Measurements from ENCODE around the gene LMO2. TPM values are rescaled to one million over a fixed set of nuclear protein-coding genes. Genes with fewer than 3 reads are reported as not detected.
"Not testable (repeated sequence)": the region's sequence is repeated elsewhere in the genome, so short reads cannot be mapped to it uniquely, and the experiment has no call there.

Gene LMO2
- total and polyA plus RNA-seq, 9 donors = 6.9 to 48.2 (median 13.5) TPM

DNA sequence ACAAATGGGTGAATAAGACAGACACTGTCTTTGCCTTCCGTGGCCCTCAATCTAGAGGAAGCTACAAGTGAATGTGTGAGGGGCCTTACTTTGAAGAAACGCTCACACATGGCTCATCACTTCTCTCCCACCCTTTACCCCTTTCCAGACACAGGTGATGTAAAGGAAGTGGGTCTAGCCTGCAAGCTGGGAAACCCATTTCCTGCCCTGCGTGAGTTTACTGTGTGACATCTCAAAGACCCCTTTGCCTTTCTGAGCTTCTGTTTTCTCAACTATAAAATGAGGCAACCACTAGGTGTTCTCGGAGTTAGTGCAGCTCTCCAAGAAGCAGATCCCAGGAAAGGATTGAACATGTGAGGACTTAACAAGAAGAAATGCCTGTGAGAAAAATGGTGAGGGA, 43.1 kb upstream of the LMO2 start:
- intact Hi-C loops (cut with DNase I) = no loop called here
- WGBS, 3 donors = 96 to 98% (median 96%) methylated on average over 4 of the region's 4 CpGs
- Histone ChIP-seq H3K36me3 (no peaks in the 10 kb centered on the region), H3K27me3 (no peaks in the 10 kb centered on the region), H3K27ac (no peak overlapping the region), H3K4me3 (no peak overlapping the region), H3K9me3 (no peaks in the 10 kb centered on the region), H3K4me1 (ENCODE audit: insufficient read depth) (no peaks in the 10 kb centered on the region)
- DNase-seq = no peak
- no peak for TF ChIP-seq POLR2A (IDR thresholded peaks at IDR 0.05)
- TF ChIP-seq, protein P1, sequence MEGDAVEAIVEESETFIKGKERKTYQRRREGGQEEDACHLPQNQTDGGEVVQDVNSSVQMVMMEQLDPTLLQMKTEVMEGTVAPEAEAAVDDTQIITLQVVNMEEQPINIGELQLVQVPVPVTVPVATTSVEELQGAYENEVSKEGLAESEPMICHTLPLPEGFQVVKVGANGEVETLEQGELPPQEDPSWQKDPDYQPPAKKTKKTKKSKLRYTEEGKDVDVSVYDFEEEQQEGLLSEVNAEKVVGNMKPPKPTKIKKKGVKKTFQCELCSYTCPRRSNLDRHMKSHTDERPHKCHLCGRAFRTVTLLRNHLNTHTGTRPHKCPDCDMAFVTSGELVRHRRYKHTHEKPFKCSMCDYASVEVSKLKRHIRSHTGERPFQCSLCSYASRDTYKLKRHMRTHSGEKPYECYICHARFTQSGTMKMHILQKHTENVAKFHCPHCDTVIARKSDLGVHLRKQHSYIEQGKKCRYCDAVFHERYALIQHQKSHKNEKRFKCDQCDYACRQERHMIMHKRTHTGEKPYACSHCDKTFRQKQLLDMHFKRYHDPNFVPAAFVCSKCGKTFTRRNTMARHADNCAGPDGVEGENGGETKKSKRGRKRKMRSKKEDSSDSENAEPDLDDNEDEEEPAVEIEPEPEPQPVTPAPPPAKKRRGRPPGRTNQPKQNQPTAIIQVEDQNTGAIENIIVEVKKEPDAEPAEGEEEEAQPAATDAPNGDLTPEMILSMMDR (IDR thresholded peaks at IDR 0.05) = no peak
- TF ChIP-seq EP300 (IDR thresholded peaks at IDR 0.05) = no peak

DNA sequence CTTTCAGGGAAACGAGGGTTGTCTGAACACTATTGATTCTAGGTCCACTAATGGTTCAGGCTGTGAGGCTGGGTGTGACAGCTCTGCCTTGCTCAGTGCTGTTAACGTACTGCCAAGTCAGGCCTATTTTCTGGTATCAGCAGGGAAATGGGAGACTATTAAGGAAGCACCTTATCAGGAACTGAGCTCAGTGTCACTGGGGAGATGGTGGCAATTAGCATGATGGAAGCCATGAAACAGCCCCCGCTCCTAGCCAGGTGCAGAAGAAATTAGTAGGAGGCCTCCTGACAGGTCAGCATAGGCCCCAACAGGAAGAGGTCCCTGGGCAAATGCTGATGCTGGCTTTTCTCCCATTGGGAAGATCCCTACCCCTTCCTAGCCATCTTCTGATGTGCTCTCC, 42.6 kb upstream of the LMO2 start:
- Histone ChIP-seq H3K27me3 (no peaks in the 10 kb centered on the region), H3K4me3 (no peak overlapping the region), H3K4me1 (ENCODE audit: insufficient read depth) (no peaks in the 10 kb centered on the region), H3K27ac (no peak overlapping the region), H3K36me3 (no peaks in the 10 kb centered on the region), H3K9me3 (no peaks in the 10 kb centered on the region)
- DNase-seq = no peak
- TF ChIP-seq, protein P1 (IDR thresholded peaks at IDR 0.05) = no peak
- TF ChIP-seq POLR2A (IDR thresholded peaks at IDR 0.05) = no peak
- TF ChIP-seq EP300 (IDR thresholded peaks at IDR 0.05) = no peak
- intact Hi-C loops (cut with DNase I) = no loop called here
- WGBS, 3 donors = 84 to 95% (median 84%) methylated on average over 3 of the region's 3 CpGs

DNA sequence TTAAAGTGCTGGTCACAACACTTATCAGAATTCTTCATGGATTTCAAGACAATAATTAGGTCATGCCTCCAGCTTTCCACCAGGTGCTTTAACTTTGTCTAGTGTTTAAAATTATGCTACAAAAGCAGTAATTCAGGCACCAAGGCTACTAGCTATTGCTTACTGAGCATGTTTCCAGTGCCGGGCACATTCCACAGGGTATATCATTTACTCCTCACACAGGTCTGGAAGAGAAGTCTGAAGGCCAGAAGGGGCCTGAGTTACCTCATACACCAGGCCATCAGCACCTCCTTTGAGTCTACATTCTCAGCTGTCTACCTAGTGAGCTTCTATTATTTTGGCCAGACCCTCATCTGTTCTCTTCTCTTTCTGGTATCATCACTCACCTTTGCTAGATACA, 41.7 kb upstream of the LMO2 start:
- no peak for DNase-seq
- no peak overlapping the region for H3K4me3 ChIP-seq
- H3K36me3 ChIP-seq = no peaks in the 10 kb centered on the region
- intact Hi-C loops (cut with DNase I) = no loop called here
- no peak overlapping the region for H3K27ac ChIP-seq
- H3K27me3 ChIP-seq = no peaks in the 10 kb centered on the region
- no peaks in the 10 kb centered on the region for H3K4me1 ChIP-seq (ENCODE audit: insufficient read depth)
- no peaks in the 10 kb centered on the region for H3K9me3 ChIP-seq
- no peak for TF ChIP-seq POLR2A (IDR thresholded peaks at IDR 0.05)
- TF ChIP-seq, protein P1 (IDR thresholded peaks at IDR 0.05) = no peak
- TF ChIP-seq EP300 (IDR thresholded peaks at IDR 0.05) = no peak
- 80 to 97% (median 96%) methylated on average over 1 of the region's 1 CpG for WGBS, 3 donors

DNA sequence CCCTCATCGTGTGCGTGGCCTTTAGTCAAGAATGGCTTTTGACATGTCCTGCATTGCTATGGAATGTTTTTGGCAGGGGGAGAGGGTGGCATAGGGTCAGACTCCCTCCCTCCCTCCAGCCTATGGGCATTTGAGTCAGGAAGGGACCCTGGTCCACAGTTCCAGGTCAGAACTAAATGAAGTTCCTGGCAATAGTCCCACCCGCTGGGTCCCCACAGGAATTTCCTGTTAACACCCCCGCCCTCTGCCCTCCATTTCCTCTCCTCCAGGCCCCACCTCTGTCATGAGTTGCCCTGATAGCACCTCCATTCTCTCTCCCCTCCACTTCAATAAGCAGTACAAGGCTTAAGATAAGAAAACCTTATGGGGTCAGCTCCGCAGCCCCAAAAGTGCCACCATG, 40.8 kb upstream of the LMO2 start:
- DNase-seq = no peak
- H3K27ac ChIP-seq = no peak overlapping the region
- H3K27me3 ChIP-seq = no peaks in the 10 kb centered on the region

DNA sequence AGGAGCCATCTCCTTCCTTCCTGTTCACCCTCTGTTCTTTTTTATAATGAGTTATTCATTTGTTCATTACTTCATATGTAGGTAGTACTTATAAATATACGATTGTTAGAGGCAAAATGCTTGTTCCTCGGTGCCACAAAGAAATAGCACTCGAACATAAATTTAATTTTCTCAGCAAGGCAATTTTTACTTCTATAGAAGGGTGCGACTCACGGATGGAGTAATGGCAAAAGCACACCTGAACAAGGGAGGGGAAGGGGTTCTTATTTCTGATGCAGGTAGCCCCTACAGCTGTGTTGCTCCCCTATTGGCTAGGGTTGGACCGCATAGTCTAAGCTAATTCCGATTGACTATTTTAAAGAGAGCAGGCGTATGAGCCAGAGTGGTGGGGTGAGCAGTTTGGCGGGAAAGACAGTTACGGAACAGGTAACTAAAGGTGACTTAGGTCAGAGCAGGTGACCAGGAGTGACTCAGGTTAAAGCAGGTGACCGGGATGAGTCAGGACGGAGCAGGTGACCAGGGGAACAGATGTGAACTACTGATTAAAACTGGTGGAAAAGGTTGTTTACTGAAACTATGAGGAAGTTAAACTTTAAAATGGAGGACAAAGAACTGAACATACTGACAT, 40.0 kb upstream of the LMO2 start:
- DNase-seq; H3K27ac ChIP-seq; intact Hi-C loops (cut with DNase I); H3K36me3 ChIP-seq; H3K9me3 ChIP-seq; H3K27me3 ChIP-seq; H3K4me1 ChIP-seq (ENCODE audit: insufficient read depth); H3K4me3 ChIP-seq: not testable (repeated sequence)
- WGBS, 3 donors = 95 to 98% (median 97%) methylated on average over 12 of the region's 12 CpGs

More for the DNA sequence above, 40.8 kb upstream of the LMO2 start:
- Histone ChIP-seq H3K4me3 (no peak overlapping the region), H3K36me3 (no peaks in the 10 kb centered on the region), H3K9me3 (no peaks in the 10 kb centered on the region), H3K4me1 (ENCODE audit: insufficient read depth) (no peaks in the 10 kb centered on the region)
- no peak for TF ChIP-seq POLR2A (IDR thresholded peaks at IDR 0.05)
- TF ChIP-seq, protein P1 (IDR thresholded peaks at IDR 0.05) = no peak
- no peak for TF ChIP-seq EP300 (IDR thresholded peaks at IDR 0.05)
- WGBS, 3 donors = 84 to 93% (median 90%) methylated on average over 5 of the region's 5 CpGs
- intact Hi-C loops (cut with DNase I) = no loop called here
